NCI-H69 (cell line): ENCODE results near the gene TOX2.

Experiments
- DNase-seq: peaks from one replicate; lab custom pipeline; 2025; lab: John Stamatoyannopoulos, UW

TOX2 gene

DNA sequence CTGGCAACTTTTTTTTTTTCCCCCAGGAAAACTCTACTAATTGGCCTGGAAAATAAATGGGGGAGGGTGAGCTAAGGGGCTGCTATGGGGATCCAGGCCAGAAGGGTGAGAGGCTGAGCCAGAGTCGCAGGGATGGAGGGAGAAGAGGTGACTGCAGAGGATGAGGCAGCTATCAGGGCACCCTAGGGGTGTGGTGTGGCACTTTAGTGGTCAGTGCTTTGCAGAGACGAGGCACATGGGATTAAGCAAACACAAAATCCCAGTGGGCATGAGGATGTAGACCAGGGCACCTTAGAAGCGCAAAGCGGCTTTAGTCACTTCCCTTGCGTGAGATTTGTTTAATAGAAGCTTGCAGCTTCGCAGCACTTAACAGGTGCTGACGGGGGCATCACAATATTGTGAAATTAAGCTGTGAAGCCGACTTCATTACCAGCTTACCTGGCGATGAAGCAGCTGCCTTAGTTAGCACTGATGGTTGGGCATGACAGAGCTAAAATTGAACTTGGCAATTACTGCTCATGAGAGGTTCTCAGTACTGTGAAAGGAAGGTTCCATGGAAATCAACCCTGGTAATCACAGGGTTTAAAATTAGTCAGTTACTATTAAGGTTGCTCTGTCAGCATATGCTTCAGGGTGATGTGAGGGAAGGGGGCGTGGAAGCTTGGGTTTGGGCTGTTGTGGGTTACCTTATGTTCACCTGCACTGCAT lies 26.0 kb downstream of the TOX2 start:
- DNase-seq = no peak

DNA sequence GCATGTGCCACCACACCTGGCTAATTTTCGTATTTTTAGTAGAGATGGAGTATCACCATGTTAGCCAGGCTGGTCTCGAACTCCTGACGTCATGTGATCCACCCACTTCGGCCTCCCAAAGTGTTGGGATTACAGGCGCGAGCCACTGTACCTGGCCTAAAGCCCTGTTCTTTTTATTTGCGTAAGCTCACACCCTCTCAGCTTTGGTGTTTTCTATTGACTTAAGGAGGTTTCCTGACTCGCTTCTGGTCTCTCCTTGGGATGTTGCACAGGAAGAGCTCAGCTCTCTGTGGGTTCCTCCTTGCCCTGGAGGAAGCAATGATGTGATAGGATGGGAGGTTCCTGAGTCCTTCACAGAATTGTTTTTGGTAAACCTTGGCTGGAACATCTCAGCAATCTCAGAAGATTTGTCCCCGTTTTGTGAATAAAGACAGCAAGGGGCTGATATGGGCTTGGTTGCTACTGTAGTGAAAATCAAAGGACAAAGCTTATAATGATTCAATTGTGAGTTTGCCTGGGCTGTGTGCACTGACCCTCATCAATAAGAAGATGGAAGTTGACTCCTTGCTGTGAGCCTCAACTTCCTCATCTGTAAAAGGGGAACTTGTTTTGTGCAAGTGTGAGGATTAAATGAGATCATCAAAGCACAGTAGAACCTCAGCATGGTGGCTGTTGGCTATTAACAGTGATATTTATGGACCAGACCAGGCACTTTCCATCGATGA lies 27.0 kb downstream of the TOX2 start:
- DNase-seq = no peak

DNA sequence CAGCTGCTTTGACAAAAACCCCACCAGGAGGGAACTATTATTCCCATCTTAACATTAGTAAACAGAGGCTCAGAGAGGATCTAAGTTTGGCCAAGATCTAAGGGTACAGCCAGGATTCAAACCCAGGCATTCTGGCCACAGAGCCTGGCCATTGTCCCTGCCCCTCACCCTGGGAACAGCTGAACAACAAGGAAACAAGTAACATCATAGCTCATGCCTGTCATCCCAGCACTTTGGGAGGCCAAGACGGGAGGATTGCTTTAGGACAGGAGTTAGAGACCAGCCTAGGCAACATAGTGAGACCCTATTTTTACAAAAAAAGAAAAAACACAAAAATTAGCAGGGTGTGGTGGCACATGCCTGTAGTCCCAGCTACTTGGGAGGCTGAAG lies 27.5 kb downstream of the TOX2 start:
- no peak for DNase-seq

DNA sequence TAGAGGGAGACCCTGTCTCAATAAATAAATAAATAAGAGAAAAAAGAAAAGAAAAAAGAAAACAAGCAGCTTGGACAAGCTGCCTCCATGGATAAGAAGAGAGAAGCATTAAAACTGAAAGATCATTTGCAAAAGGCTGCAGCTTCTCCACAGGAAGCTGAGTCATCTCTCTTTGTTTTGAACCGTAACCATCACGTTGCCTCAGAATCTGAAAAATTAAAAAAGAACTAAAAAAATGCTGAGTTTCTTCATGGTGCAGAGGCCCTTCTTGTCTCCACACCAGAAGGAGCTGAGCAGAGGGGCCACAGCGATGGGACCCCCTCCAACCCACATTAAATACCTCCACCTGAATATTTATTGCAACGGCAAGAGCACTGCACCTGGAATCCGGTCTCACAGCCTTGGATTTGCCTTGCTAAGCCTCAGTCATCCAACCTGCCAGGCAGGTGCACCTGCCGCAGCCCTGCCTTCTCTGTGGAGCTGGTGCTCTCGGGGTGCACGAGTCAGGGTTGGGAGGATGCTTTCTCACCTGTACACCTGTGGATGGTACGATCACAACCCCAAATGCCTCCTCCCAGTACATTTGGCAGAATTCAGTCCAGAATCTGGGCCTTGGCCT lies 28.1 kb downstream of the TOX2 start:
- DNase-seq = no peak

DNA sequence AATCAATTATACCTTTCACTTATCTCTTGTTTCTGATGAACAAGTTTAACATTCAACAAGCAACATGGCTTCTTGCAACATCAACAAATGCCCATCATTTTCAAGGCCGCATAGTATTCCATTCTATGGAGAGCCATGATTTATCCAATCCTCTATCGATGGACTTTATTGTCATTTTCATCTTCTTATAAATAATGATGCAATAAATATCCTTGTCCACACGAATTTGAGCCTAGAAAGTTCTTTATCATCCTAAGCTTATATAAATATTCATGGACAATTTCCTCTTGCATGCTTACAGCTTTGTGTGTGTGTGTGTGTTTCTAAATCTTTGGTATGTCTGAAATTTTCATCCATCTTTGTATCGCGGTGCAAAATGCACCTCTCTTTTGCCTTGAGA lies 29.1 kb downstream of the TOX2 start:
- no peak for DNase-seq

GRCh38 chr20:43944653-43945235 lies 30.1 kb downstream of the TOX2 start:
- DNase-seq = no peak

- DNase-seq = no peak
Observed at GRCh38 chr20:43945391-43946205, 30.9 kb downstream of the TOX2 start.

DNA sequence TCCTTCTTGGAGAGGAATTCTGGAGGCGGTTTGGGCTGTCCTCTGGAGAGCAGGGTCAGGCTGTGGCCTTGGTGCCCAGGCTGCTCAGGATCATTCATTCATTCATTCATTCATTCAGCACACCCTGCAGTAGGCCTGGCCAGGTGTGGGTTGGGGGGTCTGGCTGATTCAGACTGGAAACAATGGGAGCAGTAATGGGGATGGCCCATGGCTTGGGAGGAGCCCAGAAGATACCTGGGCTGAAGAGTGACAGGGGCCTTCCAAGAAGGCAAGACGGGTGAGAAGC lies 31.5 kb downstream of the TOX2 start:
- DNase-seq = no peak

DNA sequence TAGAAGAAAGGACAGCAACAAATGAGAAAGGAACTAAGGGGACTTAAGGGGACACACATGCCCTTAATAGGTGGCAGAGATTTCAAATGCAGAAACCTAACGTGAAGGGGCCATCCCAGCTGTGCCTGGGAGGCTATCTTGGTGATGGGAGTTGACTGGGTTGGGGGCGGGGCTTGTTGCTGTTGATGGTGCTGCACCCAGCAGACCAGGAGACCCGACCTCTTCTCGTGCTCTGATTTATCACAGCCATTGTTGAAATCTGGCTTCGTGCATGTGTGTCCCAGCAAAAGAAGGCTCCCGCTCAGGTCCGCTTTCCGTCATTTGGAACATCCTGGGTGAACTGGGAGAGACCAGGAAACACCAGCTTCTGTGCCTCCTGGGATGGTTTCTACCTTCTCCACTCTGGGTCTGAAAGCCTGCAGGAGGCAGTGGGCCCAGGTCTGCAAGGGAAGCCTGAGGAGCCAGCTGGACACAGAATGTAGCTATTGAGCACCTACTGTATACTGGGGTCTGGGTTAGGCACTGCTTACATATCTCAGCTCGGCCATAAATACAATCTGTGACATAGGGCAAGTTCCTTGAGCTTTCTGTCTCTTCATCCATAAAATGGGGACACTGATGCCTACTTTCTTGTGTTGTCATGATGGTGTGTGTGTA lies 32.1 kb downstream of the TOX2 start:
- DNase-seq = no peak

DNA sequence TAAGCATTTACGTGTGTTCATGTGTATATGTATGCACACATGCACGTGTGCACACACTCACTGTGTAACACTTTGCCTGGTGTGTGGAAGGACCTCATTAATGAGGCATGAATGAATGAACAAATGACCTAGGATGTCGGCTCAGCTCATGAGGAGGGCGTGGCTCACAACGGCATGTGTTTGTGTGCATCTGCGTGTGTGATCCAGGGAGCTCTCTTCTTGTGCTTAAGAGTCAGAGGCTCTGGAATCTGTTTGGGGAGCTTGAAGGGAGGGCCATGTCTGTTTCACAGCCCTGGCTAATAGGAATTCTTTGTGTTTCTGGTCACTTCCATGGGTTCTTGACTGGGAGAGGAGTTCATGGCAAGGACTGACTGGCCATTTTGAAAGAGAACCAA lies 32.7 kb downstream of the TOX2 start:
- DNase-seq = no peak

GRCh38 chr20:43948455-43948854 lies 33.8 kb downstream of the TOX2 start:
- peak; percentile 1 for DNase-seq

GRCh38 chr20:43949248-43949647 lies 34.6 kb downstream of the TOX2 start:
- DNase-seq = no peak

DNA sequence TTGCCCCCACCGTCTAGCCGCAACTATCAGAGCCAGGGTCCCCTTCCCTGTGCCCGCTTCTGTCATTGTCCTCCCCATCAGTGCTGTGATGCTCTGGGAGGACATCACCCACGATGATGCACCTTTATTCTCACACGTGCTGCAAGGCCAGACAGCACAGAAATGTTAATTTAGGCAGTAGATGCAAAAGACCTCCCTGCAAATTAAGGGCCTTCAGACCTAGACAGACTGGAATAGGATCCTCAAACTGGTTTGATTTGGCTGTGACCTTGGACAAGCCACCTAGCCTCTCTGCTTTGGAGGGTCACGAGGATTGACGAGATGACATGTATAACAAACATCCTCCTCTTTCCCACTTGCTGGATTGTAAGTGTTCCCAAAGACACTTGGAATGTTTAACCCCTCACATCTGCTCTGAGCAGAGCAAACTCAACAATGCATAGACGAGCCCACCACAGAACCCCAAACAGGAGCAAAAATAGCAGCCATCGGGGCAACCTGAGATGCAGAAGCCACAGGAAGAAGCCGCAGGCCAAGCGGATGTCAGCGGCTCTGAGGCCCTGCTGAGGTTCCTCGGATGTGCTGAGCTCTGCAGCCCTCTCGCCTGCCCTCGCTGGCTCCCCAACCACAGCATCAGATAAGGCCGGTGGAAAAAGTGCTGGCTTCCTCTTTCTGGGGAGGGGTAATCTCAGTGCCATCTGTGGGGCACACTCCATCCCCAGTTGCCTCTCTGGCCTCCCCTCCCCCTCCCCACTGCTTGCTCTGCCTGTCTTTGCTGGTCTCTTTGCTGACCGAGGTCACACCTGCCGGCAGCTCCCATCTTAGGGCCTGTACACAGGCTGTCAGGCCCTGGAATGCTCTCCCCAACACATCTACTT lies 35.3 kb downstream of the TOX2 start:
- DNase-seq = no peak

- DNase-seq = no peak
Observed at GRCh38 chr20:43953919-43954592, 39.4 kb downstream of the TOX2 start.

GRCh38 chr20:43954704-43955061 lies 40.0 kb downstream of the TOX2 start:
- DNase-seq = no peak

- no peak for DNase-seq
Observed at GRCh38 chr20:43955062-43955749, 40.6 kb downstream of the TOX2 start.

GRCh38 chr20:43955750-43956191 lies 41.1 kb downstream of the TOX2 start:
- no peak for DNase-seq

DNA sequence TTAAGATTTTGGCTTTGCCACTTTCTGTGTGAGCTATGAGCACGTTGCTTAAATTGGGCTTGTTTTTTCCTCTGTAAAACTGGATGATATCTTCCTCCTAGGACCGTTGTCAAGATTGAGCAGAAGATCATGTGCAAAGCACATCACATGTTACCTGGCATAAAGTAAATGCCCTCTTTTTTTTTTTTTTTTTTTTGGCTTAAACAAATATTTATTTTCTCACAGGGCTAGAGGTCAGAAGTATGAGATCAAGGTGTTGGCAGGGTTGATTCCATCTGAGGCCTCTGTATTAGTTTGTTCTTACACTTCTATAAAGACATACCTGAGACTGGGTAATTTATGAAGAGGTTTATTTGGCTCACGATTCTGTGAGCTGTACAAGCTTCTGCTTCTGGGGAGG lies 42.7 kb downstream of the TOX2 start:
- DNase-seq = no peak

DNA sequence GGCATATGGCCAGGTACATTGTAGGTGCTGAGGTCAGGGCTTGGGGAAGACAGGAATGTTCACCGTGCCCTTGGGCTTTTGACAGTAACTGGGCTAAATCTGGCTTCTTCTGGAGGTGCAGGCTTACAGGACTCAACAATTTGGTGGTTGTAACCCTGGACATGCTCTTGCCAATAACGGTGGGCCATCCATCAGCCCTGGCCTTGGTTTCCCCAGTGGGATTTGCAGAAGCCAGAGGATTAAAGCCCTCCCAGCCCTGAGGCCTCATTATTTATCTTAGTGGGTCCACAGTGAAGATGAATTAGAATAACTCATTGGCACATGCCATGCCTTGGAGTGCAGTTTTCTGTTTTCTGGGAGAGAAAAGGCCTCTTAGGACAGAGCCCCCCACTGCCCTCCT lies 44.0 kb downstream of the TOX2 start:
- DNase-seq = no peak
